GM19239 (cell line): ENCODE results near the gene FAM53B.

Experiments used
- DNase-seq: peaks from one replicate; pipeline ENCODE4 v3.0.0; 2011; ENCODE audit warnings: low spot score; ENCODE audit not compliant: insufficient read length
- FAIRE-seq: peaks from 2 replicates; lab custom pipeline; 2011; peaks lifted over from hg19 to GRCh38; lab: Jason Lieb, UNC

FAM53B gene

GRCh38 chr10:124699471-124700292 is 44.5 kb downstream of the FAM53B start:
- DNase-seq (no peak), FAIRE-seq (no peak)

GRCh38 chr10:124698545-124699469 is 45.4 kb downstream of the FAM53B start:
- no peak for DNase-seq
- no peak for FAIRE-seq

DNA sequence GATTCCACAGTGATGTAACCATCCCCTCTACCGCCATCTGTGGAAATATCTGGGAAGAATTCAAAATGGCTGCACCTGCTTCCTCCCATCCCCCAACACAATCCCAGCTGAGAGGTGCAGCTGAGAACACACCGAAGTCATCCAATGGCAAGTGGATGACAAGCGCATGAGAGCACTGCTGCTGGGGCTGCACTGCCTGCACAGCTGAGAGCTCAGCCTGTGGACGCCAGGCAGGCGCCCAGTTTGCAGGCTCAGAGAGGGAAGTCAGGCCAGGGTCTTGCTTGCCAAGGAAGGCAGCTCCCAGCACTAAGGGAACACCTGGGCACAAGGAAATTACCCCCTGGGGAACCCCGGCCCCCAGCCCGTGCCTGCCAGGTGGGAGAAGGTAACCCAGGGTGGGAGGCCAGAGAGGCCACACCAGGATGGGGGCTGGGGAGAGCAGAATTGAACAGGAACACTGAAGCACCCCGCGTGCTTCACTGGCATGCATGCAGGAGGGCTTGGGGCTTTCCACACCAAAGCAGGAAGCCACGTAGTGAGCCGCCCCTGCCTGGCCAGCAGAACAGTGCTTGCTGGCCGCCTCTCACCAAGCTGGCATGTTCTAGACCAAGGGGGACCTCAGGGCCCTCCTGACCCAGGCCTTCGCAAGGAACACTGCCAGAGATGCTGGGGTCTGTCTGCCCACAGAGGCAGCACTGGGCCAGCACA is 46.2 kb downstream of the FAM53B start:
- FAIRE-seq (peak; percentile 76), DNase-seq (no peak)

- DNase-seq (no peak), FAIRE-seq (peak; percentile 8)
Observed at GRCh38 chr10:124697443-124697836, 46.7 kb downstream of the FAM53B start.

- DNase-seq (peak; percentile 74), FAIRE-seq (peak; percentile 99)
Observed at GRCh38 chr10:124696446-124697392, 47.5 kb downstream of the FAM53B start.

- peak; percentile 14 for FAIRE-seq
- no peak for DNase-seq
Observed at GRCh38 chr10:124695259-124695658, 48.9 kb downstream of the FAM53B start.

DNA sequence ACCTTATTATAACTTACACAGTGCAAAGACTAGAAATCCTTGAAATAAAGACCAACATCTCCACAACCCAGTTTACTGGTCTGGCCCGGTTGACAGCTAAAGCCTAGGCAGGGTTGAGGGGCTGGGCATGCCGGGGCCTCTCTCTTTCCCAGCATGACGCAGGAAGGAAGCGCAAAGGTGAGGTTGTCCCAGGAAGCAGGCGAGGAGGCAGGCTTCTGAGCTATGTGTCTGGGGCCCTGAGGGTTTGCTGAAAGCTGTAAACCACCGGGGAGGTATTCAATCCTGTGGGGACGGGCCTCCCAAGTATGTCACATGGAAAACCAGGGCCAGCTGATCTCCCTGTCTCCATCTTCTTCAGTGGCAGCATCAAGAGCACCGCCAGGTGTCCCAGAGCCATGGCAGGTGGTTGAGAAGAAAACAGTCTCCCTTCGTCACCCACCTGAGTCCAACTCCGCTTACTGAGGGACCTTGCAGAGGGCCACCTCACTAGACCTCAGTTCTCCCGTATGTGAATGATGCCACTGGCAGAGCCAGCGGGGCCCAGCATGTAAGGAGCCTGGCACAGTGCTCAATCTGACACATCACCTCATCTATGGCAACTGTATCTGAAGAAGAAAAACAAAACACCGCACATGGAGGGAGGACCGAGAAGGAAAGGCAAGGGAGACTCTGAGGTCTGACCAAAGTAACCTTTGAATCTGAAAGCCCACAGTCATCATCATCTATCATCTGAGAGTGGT is 49.5 kb downstream of the FAM53B start:
- FAIRE-seq, result peak; percentile 31
- no peak for DNase-seq

DNA sequence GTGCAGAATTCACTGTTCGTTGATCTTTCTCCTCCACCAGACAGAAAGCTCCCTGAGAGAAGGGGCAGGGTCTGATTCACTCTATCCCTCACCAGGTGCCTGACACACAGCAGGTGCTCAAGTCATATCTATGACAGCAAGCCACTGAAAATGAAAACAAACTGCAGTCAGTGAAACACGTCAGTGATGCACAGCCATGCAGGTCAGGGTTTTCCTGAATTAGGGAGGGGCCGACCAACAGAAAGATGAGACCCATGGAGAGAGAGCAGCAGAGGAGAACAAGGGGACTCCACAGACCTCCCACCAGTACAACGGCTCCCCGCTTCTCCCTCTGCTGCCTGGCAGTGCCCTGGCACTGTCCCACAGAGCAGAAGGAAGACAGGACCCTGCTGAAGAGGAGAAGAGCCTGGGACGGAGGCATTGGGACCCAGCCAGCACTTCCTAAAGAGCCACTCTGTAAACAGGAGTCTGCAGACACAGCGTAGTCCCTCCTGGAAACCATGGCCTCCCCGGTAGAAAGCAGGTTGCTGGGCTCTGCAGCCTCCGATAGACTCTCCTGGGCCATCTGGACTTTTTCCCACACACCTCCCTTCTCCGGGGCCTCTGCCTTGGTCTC is 50.3 kb downstream of the FAM53B start:
- DNase-seq (no peak), FAIRE-seq (peak; percentile 83)

- FAIRE-seq, result no peak
Observed at GRCh38 chr10:124693396-124693795, 50.8 kb downstream of the FAM53B start.

GRCh38 chr10:124692100-124692446 is 52.1 kb downstream of the FAM53B start:
- no peak for FAIRE-seq
- DNase-seq, result no peak

More at GRCh38 chr10:124693396-124693795, 50.8 kb downstream of the FAM53B start:
- no peak for DNase-seq

GRCh38 chr10:124691421-124692099 is 52.6 kb downstream of the FAM53B start:
- DNase-seq (no peak), FAIRE-seq (no peak)

DNA sequence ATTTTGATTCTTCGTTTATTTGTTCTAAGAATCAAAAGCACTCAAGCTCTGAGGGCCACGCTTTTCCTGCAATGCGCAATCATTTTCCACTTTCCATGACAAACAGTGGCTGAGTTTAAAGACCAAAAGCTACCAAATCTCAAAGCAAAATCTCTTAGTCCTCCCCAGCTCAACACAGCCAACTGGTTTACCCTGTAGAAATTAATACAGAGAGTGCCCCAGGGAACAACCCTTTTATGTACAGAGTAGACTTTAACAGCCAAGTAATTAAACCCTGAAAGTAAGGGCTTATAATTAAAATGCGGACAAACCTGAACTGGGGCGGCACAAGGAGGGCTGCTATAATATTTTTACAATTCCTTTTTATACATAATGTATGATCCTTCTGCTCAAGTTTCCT is 53.2 kb downstream of the FAM53B start:
- FAIRE-seq (no peak), DNase-seq (no peak)

DNA sequence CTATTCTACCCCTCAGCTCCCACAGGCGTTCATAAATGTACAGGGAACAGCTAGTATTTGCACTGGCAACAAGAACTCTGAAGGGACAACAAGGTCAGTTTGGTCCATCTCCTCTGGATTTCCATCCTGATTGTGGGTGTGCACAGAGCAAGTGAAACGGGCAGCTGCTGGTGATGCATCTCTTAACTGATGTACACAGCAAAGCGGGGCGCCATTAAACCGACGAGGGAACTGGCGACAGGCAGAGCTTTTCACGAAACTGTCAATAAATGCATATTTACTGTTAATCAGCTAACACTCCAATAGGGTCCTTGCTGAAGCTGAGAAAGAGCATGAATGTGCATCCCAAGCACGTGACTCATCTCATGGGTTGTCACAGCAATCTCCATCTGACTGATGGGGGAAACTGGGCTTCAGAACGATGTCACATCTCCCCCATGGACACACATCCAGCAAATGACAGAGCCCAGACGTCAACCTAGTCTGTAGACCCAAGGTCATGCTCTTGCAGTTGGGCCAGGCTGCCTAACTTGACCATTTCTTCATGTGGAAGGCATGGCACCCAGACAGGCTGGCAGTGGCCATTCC is 54.2 kb downstream of the FAM53B start:
- no peak for DNase-seq
- FAIRE-seq, result no peak

GRCh38 chr10:124688889-124689670 is 55.1 kb downstream of the FAM53B start:
- DNase-seq (peak; percentile 60), FAIRE-seq (peak; percentile 97)

DNA sequence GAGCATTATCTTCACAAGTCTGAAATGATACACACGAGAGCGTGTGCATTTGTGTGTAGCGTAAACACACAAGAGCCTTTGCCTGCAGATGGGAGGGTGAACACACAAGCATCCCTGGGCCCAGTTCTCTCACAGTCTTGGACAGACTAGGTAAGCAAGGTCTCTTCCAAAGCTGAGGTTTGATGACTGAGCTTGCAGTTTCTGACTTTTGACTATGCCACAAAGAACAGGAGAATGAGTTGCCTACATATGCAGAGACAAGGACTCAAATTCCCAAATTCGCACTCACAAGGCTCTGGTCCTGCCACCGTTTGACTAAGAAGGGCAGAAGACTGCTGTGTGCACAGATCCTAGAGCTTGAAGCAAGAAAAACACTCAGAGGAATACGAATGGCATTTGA is 55.8 kb downstream of the FAM53B start:
- no peak for DNase-seq
- FAIRE-seq, result no peak

GRCh38 chr10:124686707-124687376 is 57.3 kb downstream of the FAM53B start:
- FAIRE-seq (no peak), DNase-seq (no peak)
